ENCODE results near the gene BBS7.

DNA sequence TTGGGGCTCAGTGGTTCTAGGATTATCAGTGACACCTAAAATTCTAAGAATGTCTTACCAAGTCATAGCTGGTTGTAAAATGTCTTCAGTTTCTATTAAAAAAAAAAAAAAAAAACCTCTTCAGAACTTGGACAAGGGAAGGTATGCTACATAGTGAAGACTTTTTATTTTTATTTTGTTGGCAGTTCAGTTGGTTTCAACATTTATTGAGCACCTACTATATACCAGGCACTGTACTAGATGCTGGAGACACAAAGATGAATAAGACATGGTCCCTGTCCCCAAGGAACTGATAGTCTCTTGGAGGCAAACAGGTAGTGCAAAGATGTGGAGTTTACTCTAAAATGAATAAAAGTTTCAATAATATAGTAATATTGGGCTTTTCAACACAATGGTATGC lies 8.9 kb upstream of the BBS7 start:
- TF ChIP-seq, protein P1, sequence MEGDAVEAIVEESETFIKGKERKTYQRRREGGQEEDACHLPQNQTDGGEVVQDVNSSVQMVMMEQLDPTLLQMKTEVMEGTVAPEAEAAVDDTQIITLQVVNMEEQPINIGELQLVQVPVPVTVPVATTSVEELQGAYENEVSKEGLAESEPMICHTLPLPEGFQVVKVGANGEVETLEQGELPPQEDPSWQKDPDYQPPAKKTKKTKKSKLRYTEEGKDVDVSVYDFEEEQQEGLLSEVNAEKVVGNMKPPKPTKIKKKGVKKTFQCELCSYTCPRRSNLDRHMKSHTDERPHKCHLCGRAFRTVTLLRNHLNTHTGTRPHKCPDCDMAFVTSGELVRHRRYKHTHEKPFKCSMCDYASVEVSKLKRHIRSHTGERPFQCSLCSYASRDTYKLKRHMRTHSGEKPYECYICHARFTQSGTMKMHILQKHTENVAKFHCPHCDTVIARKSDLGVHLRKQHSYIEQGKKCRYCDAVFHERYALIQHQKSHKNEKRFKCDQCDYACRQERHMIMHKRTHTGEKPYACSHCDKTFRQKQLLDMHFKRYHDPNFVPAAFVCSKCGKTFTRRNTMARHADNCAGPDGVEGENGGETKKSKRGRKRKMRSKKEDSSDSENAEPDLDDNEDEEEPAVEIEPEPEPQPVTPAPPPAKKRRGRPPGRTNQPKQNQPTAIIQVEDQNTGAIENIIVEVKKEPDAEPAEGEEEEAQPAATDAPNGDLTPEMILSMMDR (IDR thresholded peaks at IDR 0.05), result no peak
- TF ChIP-seq POLR2A (IDR thresholded peaks at IDR 0.05) (no peak), POLR2AphosphoS5 (IDR thresholded peaks at IDR 0.05) (no peak)
